NB4 (cell line): ENCODE results near the gene RSU1.

ENCODE experiments used
- CTCF ChIP-seq: IDR thresholded peaks from one replicate; pipeline ENCODE4 v1.5.1; 2012; ENCODE audit warnings: low read depth, low read length
- MYC ChIP-seq: IDR thresholded peaks from 2 replicates; pipeline ENCODE4 v1.6.1; 2011; ENCODE audit warnings: low read depth, low read length
- POLR2A ChIP-seq: IDR thresholded peaks from 2 replicates; pipeline ENCODE4 v1.6.1; 2011; ENCODE audit warnings: mild to moderate bottlenecking; ENCODE audit not compliant: insufficient read length; ENCODE audit errors: extremely low read depth

GRCh38 chr10:16750461-16750860, 66.8 kb downstream of the RSU1 start:
- TF ChIP-seq POLR2A (no peak), MYC (no peak), CTCF (no peak)
